Kidney epithelial cell (primary cell): ENCODE results near the gene ARL15. TPM values are rescaled to one million over a fixed set of nuclear protein-coding genes. Genes with fewer than 3 reads are reported as not detected.
A peak's percentile ranks its signal among the peaks of the same experiment; 100 is the strongest.

Experiments
- DNase-seq: peaks from one replicate; pipeline ENCODE4 v3.0.0-alpha.2; 2010; ENCODE audit warnings: low read depth
- H3K27me3 ChIP-seq: 2 replicates; pipeline ENCODE4 v1.6.0; 2011; ENCODE audit warnings: low read length; ENCODE audit not compliant: control insufficient read depth, insufficient read depth
- H3K36me3 ChIP-seq: 2 replicates; pipeline ENCODE4 v1.5.1; 2011; ENCODE audit warnings: low read length; ENCODE audit not compliant: control insufficient read depth, insufficient read depth
- H3K4me3 ChIP-seq: 2 replicates; pipeline ENCODE4 v1.5.1; 2011; ENCODE audit warnings: low read depth, mild to moderate bottlenecking, control low read depth, low read length
- total RNA-seq: library from RNA; depleted of rRNA; stranded (reverse); fragments of >200 nt; gene quantifications from 2 replicates; pipeline ENCODE4 v1.2.3, GENCODE V29; 2015
- TF ChIP-seq, protein P1 (sequence below): IDR thresholded peaks from 2 replicates; pipeline ENCODE4 v1.5.1; 2011; ENCODE audit warnings: mild to moderate bottlenecking, moderate library complexity, low read length, control low read depth, inconsistent platforms; ENCODE audit not compliant: insufficient read depth, poor library complexity, severe bottlenecking

ARL15 gene
- total RNA-seq, 1 donor from 2014 or later, result 9.7 TPM

DNA sequence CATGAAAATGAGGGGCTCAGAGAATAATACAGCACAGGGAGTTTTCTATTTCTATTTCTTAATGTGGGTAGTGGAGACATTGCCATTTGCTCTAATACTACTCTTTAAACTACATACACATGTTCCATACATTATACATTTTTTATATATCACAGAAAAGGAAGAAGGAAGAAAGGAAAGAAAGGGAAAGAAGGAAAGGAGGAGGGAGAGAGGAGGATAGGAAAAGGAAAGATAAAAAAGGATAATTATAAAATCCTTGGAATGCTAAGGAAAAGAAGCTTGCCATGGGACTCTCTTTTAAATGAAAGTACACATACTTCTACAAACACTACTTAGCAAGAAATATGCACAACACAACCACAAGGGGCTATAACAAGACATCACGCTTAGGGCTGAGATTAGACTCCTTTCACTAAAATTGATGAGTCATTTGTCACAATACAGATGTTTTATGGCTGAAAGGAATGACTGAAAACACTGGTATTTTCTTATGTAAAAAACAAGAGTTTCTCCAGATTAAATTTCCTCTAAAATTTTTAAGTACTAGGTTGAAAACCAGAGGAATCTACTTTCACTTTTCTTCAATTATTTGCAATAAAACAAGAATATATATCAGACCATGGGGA is 219.8 kb downstream of the ARL15 start:
- Histone ChIP-seq H3K27me3 (no peaks in the 10 kb centered on the region), H3K4me3 (no peak overlapping the region), H3K36me3 (no peaks in the 10 kb centered on the region)
- TF ChIP-seq, protein P1, sequence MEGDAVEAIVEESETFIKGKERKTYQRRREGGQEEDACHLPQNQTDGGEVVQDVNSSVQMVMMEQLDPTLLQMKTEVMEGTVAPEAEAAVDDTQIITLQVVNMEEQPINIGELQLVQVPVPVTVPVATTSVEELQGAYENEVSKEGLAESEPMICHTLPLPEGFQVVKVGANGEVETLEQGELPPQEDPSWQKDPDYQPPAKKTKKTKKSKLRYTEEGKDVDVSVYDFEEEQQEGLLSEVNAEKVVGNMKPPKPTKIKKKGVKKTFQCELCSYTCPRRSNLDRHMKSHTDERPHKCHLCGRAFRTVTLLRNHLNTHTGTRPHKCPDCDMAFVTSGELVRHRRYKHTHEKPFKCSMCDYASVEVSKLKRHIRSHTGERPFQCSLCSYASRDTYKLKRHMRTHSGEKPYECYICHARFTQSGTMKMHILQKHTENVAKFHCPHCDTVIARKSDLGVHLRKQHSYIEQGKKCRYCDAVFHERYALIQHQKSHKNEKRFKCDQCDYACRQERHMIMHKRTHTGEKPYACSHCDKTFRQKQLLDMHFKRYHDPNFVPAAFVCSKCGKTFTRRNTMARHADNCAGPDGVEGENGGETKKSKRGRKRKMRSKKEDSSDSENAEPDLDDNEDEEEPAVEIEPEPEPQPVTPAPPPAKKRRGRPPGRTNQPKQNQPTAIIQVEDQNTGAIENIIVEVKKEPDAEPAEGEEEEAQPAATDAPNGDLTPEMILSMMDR, result peak; percentile 13
- peak; percentile 44 for DNase-seq

DNA sequence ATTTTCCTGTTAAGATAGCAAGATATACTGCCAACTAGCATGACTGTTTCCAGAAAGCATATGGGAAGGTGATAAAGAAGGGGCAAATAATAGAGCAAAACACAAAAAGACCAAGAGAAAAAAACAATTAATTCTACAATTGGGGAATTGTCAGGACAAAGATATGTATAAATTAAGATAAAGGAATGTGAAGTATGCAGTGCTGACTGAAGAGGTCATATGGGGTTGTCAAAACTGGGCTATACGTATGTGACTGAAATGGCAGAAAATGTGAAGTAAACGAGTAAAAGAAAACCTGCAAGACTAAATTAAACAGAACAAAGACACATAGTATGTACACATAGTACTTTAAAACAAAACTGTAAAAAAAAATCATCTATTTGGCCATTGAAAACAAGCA is 222.3 kb downstream of the ARL15 start:
- TF ChIP-seq, protein P1, result no peak
- Histone ChIP-seq H3K27me3 (no peaks in the 10 kb centered on the region), H3K36me3 (no peaks in the 10 kb centered on the region), H3K4me3 (no peak overlapping the region)
- no peak for DNase-seq

DNA sequence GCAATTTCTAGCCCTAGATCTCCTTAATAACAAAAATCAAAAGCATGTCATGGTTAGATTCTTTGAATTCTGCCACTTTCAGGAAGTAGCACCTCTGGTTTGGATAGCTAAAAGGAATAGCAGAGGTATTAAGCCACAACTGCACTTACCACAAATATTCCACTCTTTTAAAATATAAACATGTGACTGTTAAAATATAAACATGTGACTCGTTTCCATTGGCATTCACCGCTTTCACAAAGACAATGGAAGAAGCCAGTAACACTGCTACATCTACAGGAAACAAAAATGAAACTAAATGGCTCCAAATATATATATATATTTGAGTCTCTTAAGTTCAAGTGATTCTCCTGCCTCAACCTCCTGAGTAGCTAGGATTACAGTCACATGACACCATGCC is 222.9 kb downstream of the ARL15 start:
- TF ChIP-seq, protein P1, result no peak
- Histone ChIP-seq H3K27me3 (no peaks in the 10 kb centered on the region), H3K4me3 (no peak overlapping the region), H3K36me3 (no peaks in the 10 kb centered on the region)
- peak; percentile 52 for DNase-seq

DNA sequence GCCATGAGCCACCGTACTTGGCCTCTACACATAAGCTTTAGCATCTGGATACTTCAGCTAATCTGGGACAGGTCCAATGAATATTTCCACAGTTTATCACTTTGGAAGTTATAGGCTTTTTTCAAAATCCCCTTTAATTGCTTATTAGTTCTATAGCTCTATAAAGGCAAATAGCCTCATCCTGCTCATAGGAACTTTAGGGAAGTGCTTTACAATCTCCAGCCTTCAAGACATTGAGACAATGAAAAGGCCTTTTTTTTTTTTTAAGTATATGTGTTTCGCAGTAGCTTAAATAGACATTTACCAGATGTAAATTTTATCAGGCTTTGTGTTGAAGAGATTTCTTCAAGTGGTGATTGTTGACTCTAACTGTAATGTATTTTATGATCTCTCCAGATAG is 224.2 kb downstream of the ARL15 start:
- Histone ChIP-seq H3K36me3 (no peaks in the 10 kb centered on the region), H3K4me3 (no peak overlapping the region), H3K27me3 (no peaks in the 10 kb centered on the region)
- DNase-seq, result no peak
- TF ChIP-seq, protein P1, result no peak

DNA sequence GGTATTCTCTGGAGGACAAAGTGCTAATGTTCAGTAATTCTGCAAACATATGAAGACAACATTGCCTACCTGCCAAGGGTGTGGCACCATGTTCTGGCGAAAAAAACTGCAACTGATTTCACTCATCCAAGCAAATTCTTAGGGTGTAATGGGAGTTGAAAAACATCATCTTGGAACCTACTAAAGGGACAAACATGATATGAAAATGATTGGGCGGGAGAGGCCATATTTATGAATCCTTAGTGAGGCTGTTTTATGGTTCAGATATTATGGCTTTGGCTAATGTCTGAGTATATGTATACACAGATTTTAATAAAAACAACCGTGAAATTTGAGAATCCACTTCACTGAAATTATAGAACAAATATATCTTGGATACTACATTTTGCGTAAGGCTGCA is 225.7 kb downstream of the ARL15 start:
- Histone ChIP-seq H3K36me3 (no peaks in the 10 kb centered on the region), H3K27me3 (no peaks in the 10 kb centered on the region), H3K4me3 (no peak overlapping the region)
- TF ChIP-seq, protein P1, result no peak
- no peak for DNase-seq

DNA sequence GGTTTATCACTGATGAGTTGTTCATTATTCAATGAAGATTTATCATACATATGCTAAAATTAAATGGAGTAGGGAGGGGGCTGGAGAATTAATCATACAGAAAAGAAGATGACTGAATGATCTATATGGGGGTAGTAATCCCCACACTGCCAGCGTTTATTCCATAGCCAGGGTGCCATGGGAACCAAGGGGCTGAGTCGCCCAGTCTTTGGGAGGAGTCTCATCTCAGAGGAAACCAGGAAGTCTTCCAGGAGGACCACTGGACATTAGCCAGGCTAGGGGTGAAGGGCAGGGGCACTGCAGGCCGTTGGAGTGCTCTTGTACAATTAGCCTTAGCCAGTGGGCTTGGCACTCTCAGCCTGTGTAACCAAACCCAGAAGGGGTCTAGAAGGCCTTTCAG is 226.5 kb downstream of the ARL15 start:
- Histone ChIP-seq H3K4me3 (no peak overlapping the region), H3K36me3 (no peaks in the 10 kb centered on the region), H3K27me3 (no peaks in the 10 kb centered on the region)
- TF ChIP-seq, protein P1, result no peak
- no peak for DNase-seq
